BJ (cell line): ENCODE results near the gene ID3. TPM values are rescaled to one million over a fixed set of nuclear protein-coding genes. Genes with fewer than 3 reads are reported as not detected.

Source experiments
- CTCF ChIA-PET: fragments of 350-600 bp; formaldehyde crosslinking; extraction: SDS; loops from one replicate; lab custom pipeline; 2021; ENCODE audit warnings: antibody characterized with exemption, inconsistent platforms; lab: Yijun Ruan, JAX
- POLR2A ChIA-PET: fragments of 300-600 bp; sonication (Branson Sonifier 250); formaldehyde crosslinking; extraction: SDS; loops from one replicate; lab custom pipeline; 2021; ENCODE audit warnings: antibody characterized with exemption; lab: Charles Lee
- DNase-seq: peaks from one replicate; pipeline ENCODE4 v3.0.0-alpha.2; 2011; ENCODE audit warnings: low read depth
- H3K27me3 ChIP-seq: 2 replicates; pipeline ENCODE4 v1.6.0; 2011; ENCODE audit warnings: low read length; ENCODE audit not compliant: control insufficient read depth, insufficient read depth
- H3K36me3 ChIP-seq: 2 replicates; pipeline ENCODE4 v1.5.1; 2011; ENCODE audit warnings: low read length; ENCODE audit not compliant: control insufficient read depth, insufficient read depth
- H3K4me3 ChIP-seq: 2 replicates; pipeline ENCODE4 v1.5.1; 2011; ENCODE audit warnings: low read depth, mild to moderate bottlenecking, control low read depth, low read length
- polyA plus RNA-seq: library from polyadenylated mRNA; depleted of rRNA; stranded (reverse); fragments of >200 nt; gene quantifications from 2 replicates; pipeline ENCODE4 v1.2.3, GENCODE V29; 2011; rRNA removed
- TF ChIP-seq, protein P1 (sequence below): IDR thresholded peaks from 2 replicates; pipeline ENCODE4 v1.5.1; 2011; ENCODE audit warnings: low read depth, mild to moderate bottlenecking, control low read depth, inconsistent platforms, low read length, moderate library complexity; ENCODE audit not compliant: insufficient read depth

ID3 gene
- polyA plus RNA-seq, 1 experiment, result 379 TPM

DNA sequence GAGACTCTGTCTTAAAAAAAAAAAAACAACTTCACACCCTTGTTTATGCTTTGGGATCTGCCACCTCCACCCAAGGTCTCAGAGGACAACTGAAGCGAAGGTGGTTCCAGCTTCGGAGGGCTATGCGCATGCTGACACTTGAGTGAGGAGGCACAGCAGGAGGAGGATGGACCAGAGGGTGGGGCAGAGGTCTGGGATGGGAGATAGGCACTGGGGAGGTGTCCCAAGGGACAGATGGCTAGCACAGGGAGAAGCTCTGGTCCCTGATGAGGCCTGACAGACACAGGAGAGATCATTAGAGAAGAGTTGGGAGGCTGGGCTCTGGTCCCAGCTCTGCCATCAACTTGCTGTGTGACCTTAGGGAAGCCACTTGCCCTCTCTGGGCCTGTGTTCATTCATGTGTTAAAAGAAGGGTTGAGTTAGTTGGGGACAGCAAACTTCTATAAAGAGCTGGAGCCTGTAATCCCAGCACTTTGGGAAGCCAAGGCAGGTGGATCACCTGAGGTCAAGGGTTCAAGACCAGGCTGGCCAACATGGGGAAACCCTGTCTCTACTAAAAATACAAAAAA lies 45.1 kb downstream of the ID3 start:
- Histone ChIP-seq H3K27me3 (no peaks in the 10 kb centered on the region), H3K4me3 (no peak overlapping the region), H3K36me3 (no peaks in the 10 kb centered on the region; the same call in none of the 2 replicates)
- CTCF ChIA-PET, result interaction anchor here (1.2 to 1.7 kb wide), 3 partner anchors 14 to 110 kb away, joined by 3 to 6 read pairs (median 3); no protein-coding TSS in a partner anchor
- DNase-seq, result no peak
- TF ChIP-seq, protein P1, sequence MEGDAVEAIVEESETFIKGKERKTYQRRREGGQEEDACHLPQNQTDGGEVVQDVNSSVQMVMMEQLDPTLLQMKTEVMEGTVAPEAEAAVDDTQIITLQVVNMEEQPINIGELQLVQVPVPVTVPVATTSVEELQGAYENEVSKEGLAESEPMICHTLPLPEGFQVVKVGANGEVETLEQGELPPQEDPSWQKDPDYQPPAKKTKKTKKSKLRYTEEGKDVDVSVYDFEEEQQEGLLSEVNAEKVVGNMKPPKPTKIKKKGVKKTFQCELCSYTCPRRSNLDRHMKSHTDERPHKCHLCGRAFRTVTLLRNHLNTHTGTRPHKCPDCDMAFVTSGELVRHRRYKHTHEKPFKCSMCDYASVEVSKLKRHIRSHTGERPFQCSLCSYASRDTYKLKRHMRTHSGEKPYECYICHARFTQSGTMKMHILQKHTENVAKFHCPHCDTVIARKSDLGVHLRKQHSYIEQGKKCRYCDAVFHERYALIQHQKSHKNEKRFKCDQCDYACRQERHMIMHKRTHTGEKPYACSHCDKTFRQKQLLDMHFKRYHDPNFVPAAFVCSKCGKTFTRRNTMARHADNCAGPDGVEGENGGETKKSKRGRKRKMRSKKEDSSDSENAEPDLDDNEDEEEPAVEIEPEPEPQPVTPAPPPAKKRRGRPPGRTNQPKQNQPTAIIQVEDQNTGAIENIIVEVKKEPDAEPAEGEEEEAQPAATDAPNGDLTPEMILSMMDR, result no peak
- POLR2A ChIA-PET, result no interaction called here

DNA sequence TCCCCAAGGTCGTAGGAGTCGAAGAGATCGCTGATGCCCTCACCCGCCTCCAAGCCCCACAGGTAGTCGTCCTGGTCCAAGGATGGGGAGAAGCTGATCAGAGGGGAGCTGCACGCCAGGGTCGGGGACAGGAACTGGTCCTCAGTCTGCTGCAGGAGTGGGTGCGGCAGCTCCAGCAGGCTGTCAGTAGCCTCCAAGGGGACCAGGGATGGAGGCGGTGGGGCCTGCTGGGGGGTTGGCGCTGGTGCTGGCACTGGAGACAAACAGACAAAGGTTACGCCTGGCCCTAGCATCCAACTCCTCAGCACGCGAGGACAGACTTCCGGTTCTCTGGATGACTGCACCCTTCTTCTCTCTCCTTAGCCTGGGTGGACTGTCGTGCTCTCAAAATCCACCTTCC lies 49.4 kb downstream of the ID3 start:
- no peak for DNase-seq
- H3K27me3 ChIP-seq, result no peaks in the 10 kb centered on the region
- TF ChIP-seq, protein P1, result no peak
- H3K4me3 ChIP-seq, result no peak overlapping the region
- H3K36me3 ChIP-seq, result no peaks in the 10 kb centered on the region; the same call in 1 of the 2 replicates
- POLR2A ChIA-PET, result no interaction called here
- CTCF ChIA-PET, result interaction anchor here (1.6 to 4.6 kb wide), 2 partner anchors 13 to 18 kb away, joined by 3 to 46 read pairs; no protein-coding TSS in a partner anchor

Other genes starting within 250 kb of the ID3 start
- gene HNRNPR, start 215.2 kb downstream of the ID3 start, polyA plus RNA-seq, result 79.3 and 106 TPM in 2 replicates
- 8.1 and 12.6 TPM in 2 replicates for gene ZNF436, start 189.7 kb downstream of the ID3 start, polyA plus RNA-seq
- gene TCEA3, start 134.8 kb downstream of the ID3 start, polyA plus RNA-seq, result 17.8 and 21.0 TPM in 2 replicates
- 22.6 and 33.9 TPM in 2 replicates for gene ASAP3, start 75.3 kb downstream of the ID3 start, polyA plus RNA-seq
- gene E2F2, start 28.3 kb downstream of the ID3 start, polyA plus RNA-seq, result 0.11 TPM in 2 replicates
- gene RPL11, start 132.3 kb upstream of the ID3 start, polyA plus RNA-seq, result 1,288 and 1,806 TPM in 2 replicates
- 21.5 and 24.5 TPM in 2 replicates for gene ELOA, start 184.0 kb upstream of the ID3 start, polyA plus RNA-seq
- gene PITHD1, start 218.9 kb upstream of the ID3 start, polyA plus RNA-seq, result 33.7 and 35.2 TPM in 2 replicates
- 31.3 and 51.9 TPM in 2 replicates for gene LYPLA2, start 231.6 kb upstream of the ID3 start, polyA plus RNA-seq
- gene GALE, start 241.3 kb upstream of the ID3 start, polyA plus RNA-seq, result 23.8 and 36.1 TPM in 2 replicates